Measurements from ENCODE around the gene CYP3A7.

DNA sequence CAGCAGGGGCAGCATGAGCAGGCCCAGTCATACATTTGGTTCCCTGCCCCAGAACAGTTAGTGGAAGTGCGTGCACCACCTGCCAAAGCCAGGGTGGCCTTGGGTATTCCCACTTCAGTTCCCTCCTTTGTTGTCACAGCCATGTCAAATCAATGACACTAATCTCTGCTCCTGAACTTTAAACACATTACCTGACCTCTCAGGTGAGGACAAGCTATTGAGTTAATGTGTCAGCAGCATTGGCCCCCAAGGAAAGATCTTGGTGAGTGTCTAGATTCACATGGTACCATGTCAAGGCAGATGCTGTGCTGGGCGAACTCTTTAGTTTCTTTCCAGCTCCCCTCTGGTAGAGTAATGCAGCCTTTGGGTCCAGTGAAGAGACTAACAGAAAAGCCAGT lies 57.3 kb downstream of the CYP3A7 start:
- TF ChIP-seq POLR2AphosphoS5 (IDR thresholded peaks at IDR 0.05; ENCODE audit: borderline replicate concordance, low read depth, low read length), result no peak
- TF ChIP-seq EZH2 (IDR thresholded peaks at IDR 0.05), result no peak
- no peak for TF ChIP-seq FOXP2 (optimal IDR thresholded peaks at IDR 0.05; ENCODE audit: control extremely low read depth, extremely low read length, insufficient read depth)
